Thoracic aorta (tissue), 2 donors: ENCODE data around the gene AMPH. TPM values are rescaled to one million over a fixed set of nuclear protein-coding genes. Genes with fewer than 3 reads are reported as not detected.

Experiments used
- ATAC-seq: fragments of 150-250 bp; one replicate; pipeline ENCODE4 v1.8.0; 2017; ENCODE audit warnings: low read depth; ENCODE audit not compliant: insufficient number of reproducible peaks, low FRiP score
- DNase-seq: peaks from one replicate; pipeline ENCODE4 v3.0.0-alpha.2; 2020; ENCODE audit warnings: low spot score
- H3K27ac ChIP-seq, 2 donors: fragments of 200-600 bp; sonication (generic); 1 replicate in 1 of 2; 2 replicates in 1 of 2; pipeline ENCODE4 v1.5.1; 2016; ENCODE audit warnings: mild to moderate bottlenecking in 2 of 2, moderate library complexity in 2 of 2
- H3K27me3 ChIP-seq: fragments of 200-600 bp; sonication (generic); replicated peaks from 2 replicates; pipeline ENCODE4 v1.6.0; 2016; ENCODE audit warnings: mild to moderate bottlenecking; ENCODE audit not compliant: insufficient read depth
- H3K36me3 ChIP-seq: fragments of 200-600 bp; sonication (generic); one replicate; pipeline ENCODE4 v1.5.1; 2016
- H3K4me1 ChIP-seq, 2 donors: fragments of 200-600 bp; sonication (generic); 1 replicate in 1 of 2; 2 replicates in 1 of 2; pipeline versions ENCODE4 v1.5.1 to v1.6.0; 2016; ENCODE audit warnings: low read depth in 2 of 2, mild to moderate bottlenecking in 1 of 2; ENCODE audit not compliant: control insufficient read depth in 1 of 2
- H3K4me3 ChIP-seq: fragments of 200-600 bp; sonication (generic); 2 replicates; pipeline ENCODE4 v1.5.1; 2016; ENCODE audit warnings: mild to moderate bottlenecking
- H3K9me3 ChIP-seq: fragments of 200-600 bp; sonication (generic); 2 replicates; pipeline ENCODE4 v1.5.1; 2016
- CTCF ChIP-seq: fragments of 200-600 bp; sonication (generic); IDR thresholded peaks from one replicate; pipeline ENCODE4 v1.5.1; 2019; ENCODE audit warnings: antibody characterized with exemption
- total RNA-seq, 2 donors: library from RNA; depleted of rRNA; stranded (reverse); fragments of >200 nt; gene quantifications; one replicate each; pipeline versions ENCODE4 v1.1.0 to v1.2.3, GENCODE V29; 2016

Gene AMPH
- total RNA-seq, 2 donors from 2014 or later: 5.3 to 5.9 TPM

GRCh38 chr7:38429057-38429456 lies 202.1 kb downstream of the AMPH start:
- TF ChIP-seq CTCF: no peak
- Histone ChIP-seq H3K9me3 (no peaks in the 10 kb centered on the region), H3K4me1 (peaks cover 0 to 5% of the 10 kb centered on the region in 2 donors), H3K36me3 (no peaks in the 10 kb centered on the region), H3K27ac (no peak overlapping the region), H3K27me3 (no peaks in the 10 kb centered on the region), H3K4me3 (no peak overlapping the region)
- DNase-seq (no peak), ATAC-seq (no peak)

GRCh38 chr7:38428041-38428440 lies 203.1 kb downstream of the AMPH start:
- no peak overlapping the region for H3K4me3 ChIP-seq
- H3K27me3 ChIP-seq: no peaks in the 10 kb centered on the region
- no peak overlapping the region for H3K27ac ChIP-seq
- no peak for TF ChIP-seq CTCF
- DNase-seq: no peak
- H3K36me3 ChIP-seq: no peaks in the 10 kb centered on the region
- H3K9me3 ChIP-seq: no peaks in the 10 kb centered on the region
- H3K4me1 ChIP-seq: peaks cover 0 to 5% of the 10 kb centered on the region in 2 donors
- no peak for ATAC-seq

- H3K9me3 ChIP-seq: no peaks in the 10 kb centered on the region
- H3K27me3 ChIP-seq: no peaks in the 10 kb centered on the region
- no peaks in the 10 kb centered on the region for H3K36me3 ChIP-seq
- H3K27ac ChIP-seq: no peak overlapping the region
- no peak for DNase-seq
- peaks cover 0 to 5% of the 10 kb centered on the region in 2 donors for H3K4me1 ChIP-seq
- no peak overlapping the region for H3K4me3 ChIP-seq
- ATAC-seq: no peak
- no peak for TF ChIP-seq CTCF
These were observed 203.8 kb downstream of the AMPH start for GRCh38 chr7:38427279-38427955.

- H3K4me1 ChIP-seq: peaks cover 0 to 5% of the 10 kb centered on the region in 2 donors
- DNase-seq: no peak
- no peaks in the 10 kb centered on the region for H3K27me3 ChIP-seq
- no peak overlapping the region for H3K4me3 ChIP-seq
- ATAC-seq: no peak
- no peaks in the 10 kb centered on the region for H3K36me3 ChIP-seq
- H3K9me3 ChIP-seq: no peaks in the 10 kb centered on the region
- TF ChIP-seq CTCF: no peak
- H3K27ac ChIP-seq: no peak overlapping the region
These were observed 205.7 kb downstream of the AMPH start for GRCh38 chr7:38425509-38425908.

- peaks cover 0 to 5% of the 10 kb centered on the region in 2 donors for H3K4me1 ChIP-seq
- H3K27me3 ChIP-seq: no peaks in the 10 kb centered on the region
- H3K4me3 ChIP-seq: no peak overlapping the region
- TF ChIP-seq CTCF: no peak
- H3K27ac ChIP-seq: no peak overlapping the region
- DNase-seq (no peak), ATAC-seq (no peak)
- no peaks in the 10 kb centered on the region for H3K9me3 ChIP-seq
- H3K36me3 ChIP-seq: no peaks in the 10 kb centered on the region
These were observed 206.3 kb downstream of the AMPH start for GRCh38 chr7:38424750-38425463.
